WERI-Rb-1 (cell line): Measurements from ENCODE around the gene GPAT3.
"Not testable (repeated sequence)": the region's sequence is repeated elsewhere in the genome, so short reads cannot be mapped to it uniquely, and the experiment has no call there.

Source experiments
- DNase-seq: peaks from one replicate; pipeline ENCODE4 v3.0.0-alpha.2; 2020
- H3K27ac ChIP-seq: fragments of 250-450 bp; sonication (Bioruptor Pico); 2 replicates; pipeline ENCODE4 v1.5.1; 2020; ENCODE audit warnings: mild to moderate bottlenecking, moderate library complexity
- H3K27me3 ChIP-seq: fragments of 250-450 bp; sonication (Bioruptor Pico); 2 replicates; pipeline ENCODE4 v1.5.1; 2021; ENCODE audit warnings: mild to moderate bottlenecking, low read depth, moderate library complexity; ENCODE audit not compliant: insufficient read depth, severe bottlenecking
- H3K36me3 ChIP-seq: fragments of 250-450 bp; sonication (Bioruptor Pico); 2 replicates; pipeline ENCODE4 v1.5.1; 2020; ENCODE audit warnings: mild to moderate bottlenecking, moderate library complexity
- H3K4me3 ChIP-seq: 2 replicates; pipeline ENCODE4 v1.5.1; 2011; ENCODE audit warnings: low read depth, mild to moderate bottlenecking, control low read depth, low read length
- H3K9me3 ChIP-seq: fragments of 250-450 bp; sonication (Bioruptor Pico); 2 replicates; pipeline ENCODE4 v1.5.1; 2021; ENCODE audit warnings: mild to moderate bottlenecking, moderate library complexity; ENCODE audit not compliant: severe bottlenecking
- TF ChIP-seq, protein P1 (sequence below): IDR thresholded peaks from 2 replicates; pipeline ENCODE4 v1.5.1; 2011; ENCODE audit warnings: low read depth, mild to moderate bottlenecking, control low read depth, inconsistent platforms, low read length

GPAT3 gene

DNA sequence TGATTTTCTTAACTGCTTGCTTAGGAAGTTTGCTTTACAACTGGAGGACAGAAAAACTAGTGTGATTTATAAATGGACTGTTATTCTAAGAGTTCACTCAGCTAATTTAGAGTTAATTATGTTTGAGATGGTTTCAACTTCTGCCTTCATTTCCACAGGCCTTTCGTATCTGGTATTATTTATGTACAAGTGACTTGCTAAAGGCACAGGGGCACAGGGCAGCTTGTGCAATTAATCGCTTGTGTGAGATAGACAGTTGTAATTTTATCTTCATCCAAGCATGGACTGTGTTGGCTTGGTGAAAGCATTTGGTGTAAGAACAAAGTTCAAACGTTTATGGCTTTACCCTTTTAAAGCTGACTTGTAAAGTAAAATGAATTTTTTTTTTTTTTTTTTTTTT is 38.3 kb downstream of the GPAT3 start:
- H3K9me3 ChIP-seq: no peaks in the 10 kb centered on the region
- TF ChIP-seq, protein P1, sequence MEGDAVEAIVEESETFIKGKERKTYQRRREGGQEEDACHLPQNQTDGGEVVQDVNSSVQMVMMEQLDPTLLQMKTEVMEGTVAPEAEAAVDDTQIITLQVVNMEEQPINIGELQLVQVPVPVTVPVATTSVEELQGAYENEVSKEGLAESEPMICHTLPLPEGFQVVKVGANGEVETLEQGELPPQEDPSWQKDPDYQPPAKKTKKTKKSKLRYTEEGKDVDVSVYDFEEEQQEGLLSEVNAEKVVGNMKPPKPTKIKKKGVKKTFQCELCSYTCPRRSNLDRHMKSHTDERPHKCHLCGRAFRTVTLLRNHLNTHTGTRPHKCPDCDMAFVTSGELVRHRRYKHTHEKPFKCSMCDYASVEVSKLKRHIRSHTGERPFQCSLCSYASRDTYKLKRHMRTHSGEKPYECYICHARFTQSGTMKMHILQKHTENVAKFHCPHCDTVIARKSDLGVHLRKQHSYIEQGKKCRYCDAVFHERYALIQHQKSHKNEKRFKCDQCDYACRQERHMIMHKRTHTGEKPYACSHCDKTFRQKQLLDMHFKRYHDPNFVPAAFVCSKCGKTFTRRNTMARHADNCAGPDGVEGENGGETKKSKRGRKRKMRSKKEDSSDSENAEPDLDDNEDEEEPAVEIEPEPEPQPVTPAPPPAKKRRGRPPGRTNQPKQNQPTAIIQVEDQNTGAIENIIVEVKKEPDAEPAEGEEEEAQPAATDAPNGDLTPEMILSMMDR: no peak
- no peak overlapping the region for H3K27ac ChIP-seq
- no peak overlapping the region for H3K4me3 ChIP-seq
- no peak for DNase-seq
- H3K27me3 ChIP-seq: no peaks in the 10 kb centered on the region
- H3K36me3 ChIP-seq: no peaks in the 10 kb centered on the region

DNA sequence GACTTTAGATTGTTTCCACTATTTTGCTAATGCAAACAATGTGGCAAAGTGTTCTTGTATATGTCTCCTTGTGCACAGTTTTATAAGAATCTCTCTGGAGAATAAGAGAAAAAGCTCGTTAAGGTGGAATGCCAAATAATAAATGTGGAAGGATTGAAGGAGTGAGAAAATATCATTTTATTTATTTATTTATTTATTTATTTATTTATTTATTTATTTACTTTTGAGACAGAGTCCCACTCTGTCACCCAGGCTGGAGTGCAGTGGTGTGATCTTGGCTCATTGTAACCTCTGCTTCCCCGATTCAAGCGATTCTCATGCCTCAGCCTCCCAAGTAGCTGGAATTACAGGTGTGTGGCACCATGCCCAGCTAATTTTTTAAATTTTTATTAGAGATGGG is 40.3 kb downstream of the GPAT3 start:
- not testable (repeated sequence) for H3K27ac ChIP-seq, H3K9me3 ChIP-seq, H3K4me3 ChIP-seq, H3K36me3 ChIP-seq, H3K27me3 ChIP-seq, DNase-seq

DNA sequence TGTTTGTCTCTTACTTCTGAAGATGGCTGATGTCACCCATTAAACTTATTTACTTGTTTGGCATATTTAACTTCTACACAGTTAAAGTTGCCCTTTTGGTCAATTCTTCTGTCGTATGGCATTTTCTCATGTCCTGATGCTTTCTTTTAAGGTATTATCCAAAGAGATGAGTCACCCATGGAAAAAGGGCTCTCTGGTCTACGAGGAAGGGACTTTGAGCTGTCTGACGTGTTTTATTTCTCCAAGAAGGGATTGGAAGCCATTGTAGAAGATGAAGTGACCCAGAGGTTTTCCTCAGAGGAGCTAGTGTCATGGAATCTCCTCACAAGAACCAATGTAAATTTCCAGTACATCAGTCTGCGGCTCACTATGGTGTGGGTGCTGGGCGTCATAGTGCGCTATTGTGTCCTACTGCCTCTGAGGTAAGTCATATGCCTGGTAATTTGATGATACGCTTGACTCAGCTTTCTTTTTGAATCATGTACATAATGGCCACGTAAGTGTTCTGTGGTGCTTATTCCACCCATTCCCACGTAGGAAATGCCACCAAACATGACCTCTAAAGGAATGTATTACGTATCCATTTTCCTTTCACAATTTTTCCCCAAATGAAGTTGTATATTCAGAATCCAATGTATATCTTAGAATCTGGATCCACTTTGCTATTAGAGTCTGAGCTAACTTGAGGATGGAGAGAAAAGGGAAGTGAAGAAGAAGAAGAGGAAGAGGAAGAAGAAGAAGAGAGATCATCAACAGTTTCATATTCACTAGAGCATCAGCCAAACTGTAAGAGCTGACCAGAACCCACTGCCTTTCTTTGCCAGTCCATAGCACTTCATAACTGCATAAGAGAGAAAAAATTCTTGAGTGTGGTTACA is 45.7 kb downstream of the GPAT3 start:
- Histone ChIP-seq H3K27me3 (no peaks in the 10 kb centered on the region), H3K4me3 (no peak overlapping the region), H3K36me3 (no peaks in the 10 kb centered on the region), H3K9me3 (no peaks in the 10 kb centered on the region), H3K27ac (no peak overlapping the region)
- DNase-seq: no peak
- TF ChIP-seq, protein P1: no peak

DNA sequence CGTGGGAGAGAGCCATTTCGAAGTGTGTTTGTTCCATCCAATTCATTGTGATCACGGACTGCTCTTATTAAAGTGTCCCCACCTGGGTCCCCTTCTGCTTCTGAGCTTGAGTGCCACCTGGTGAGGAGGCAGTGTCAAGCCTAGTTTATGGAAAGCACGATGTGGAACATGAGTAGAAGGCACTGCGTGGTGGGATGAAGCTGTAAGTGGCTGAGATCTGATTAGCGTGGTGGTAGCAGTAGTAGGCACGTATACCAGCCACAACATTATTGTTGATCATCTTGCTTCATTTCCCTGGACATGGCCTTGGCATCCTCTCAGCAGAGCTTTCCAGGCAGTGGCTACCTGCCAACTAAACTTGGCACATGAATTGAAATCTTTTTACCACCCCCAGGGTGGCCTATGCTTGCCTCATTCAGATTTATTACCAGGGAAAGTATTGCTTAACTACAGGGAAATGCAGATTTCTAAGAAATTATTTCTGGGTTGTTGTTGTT is 46.4 kb downstream of the GPAT3 start:
- TF ChIP-seq, protein P1: peak; percentile 39
- peak; percentile 16 for DNase-seq

DNA sequence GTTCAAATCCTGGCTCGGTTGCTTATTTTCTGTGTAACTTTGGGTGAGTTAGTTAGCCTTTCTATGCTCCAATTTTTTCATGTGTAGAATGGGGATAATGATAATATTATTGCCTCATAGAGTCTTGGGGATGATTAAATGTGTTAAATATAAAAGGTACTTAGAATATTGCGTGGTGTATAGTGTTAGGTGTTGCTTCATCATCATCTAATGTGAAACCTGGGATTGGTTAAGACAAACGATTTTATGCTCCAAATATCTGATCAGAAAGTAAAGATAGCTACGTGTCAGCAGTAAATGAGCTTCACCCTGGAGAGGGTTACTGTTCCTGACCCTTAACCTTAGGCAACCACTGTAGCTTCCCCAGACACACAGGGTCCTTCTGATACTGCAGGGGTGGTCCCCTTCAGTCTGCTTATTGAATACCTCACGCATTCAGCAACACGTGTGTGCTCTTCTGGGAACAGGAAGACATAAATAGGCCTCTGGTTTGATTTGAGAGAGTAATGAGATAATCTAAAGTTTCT is 50.1 kb downstream of the GPAT3 start:
- Histone ChIP-seq H3K36me3 (no peaks in the 10 kb centered on the region), H3K9me3 (no peaks in the 10 kb centered on the region), H3K27ac (no peak overlapping the region), H3K4me3 (no peak overlapping the region), H3K27me3 (no peaks in the 10 kb centered on the region)
- no peak for DNase-seq
- TF ChIP-seq, protein P1: no peak

More for the DNA sequence above, 46.4 kb downstream of the GPAT3 start:
- no peak overlapping the region for H3K27ac ChIP-seq
- no peaks in the 10 kb centered on the region for H3K27me3 ChIP-seq
- H3K9me3 ChIP-seq: no peaks in the 10 kb centered on the region
- no peak overlapping the region for H3K4me3 ChIP-seq
- no peaks in the 10 kb centered on the region for H3K36me3 ChIP-seq

DNA sequence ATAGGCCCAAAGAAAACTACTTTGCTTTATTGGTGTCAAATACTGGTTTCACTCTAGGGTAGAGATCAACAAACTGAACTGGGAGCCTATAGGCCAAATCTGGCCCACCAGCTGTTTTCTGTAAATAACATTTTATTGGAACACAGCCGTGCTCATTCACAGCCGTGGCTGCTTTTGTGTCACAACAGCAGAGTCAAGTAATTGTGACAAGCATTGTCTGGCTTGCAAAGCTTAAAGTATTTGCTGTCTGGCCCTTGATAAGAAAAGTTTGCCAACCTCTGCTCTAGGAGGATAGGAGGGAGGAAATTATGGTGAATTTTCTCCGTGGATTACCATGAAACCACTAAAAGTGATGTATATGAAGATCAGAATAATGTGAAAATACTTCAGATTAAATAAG is 53.4 kb downstream of the GPAT3 start:
- H3K9me3 ChIP-seq: no peaks in the 10 kb centered on the region
- TF ChIP-seq, protein P1: no peak
- no peaks in the 10 kb centered on the region for H3K27me3 ChIP-seq
- DNase-seq: no peak
- no peak overlapping the region for H3K4me3 ChIP-seq
- H3K27ac ChIP-seq: no peak overlapping the region
- no peaks in the 10 kb centered on the region for H3K36me3 ChIP-seq
